Breast epithelium (tissue), 3 donors: ENCODE results near the gene BEST1.

Experiments
- CTCF ChIP-seq, 3 donors: fragments of 450-650 bp; IDR thresholded peaks; one replicate each; pipeline ENCODE4 v1.5.1; 2016 to 2017; ENCODE audit warnings: antibody characterized with exemption in 3 of 3, mild to moderate bottlenecking in 3 of 3, moderate library complexity in 3 of 3
- POLR2A ChIP-seq: fragments of 450-650 bp; IDR thresholded peaks from one replicate; pipeline ENCODE4 v1.6.1; 2016; ENCODE audit warnings: antibody characterized with exemption, mild to moderate bottlenecking, moderate library complexity
- POLR2AphosphoS5 ChIP-seq, 3 donors: sonication (generic); formaldehyde crosslinking; IDR thresholded peaks; one replicate each; pipeline ENCODE4 v1.6.1; 2017; ENCODE audit warnings: antibody characterized with exemption in 3 of 3

- TF ChIP-seq CTCF (IDR thresholded peaks at IDR 0.05) (no peak), POLR2A (no peak), POLR2AphosphoS5 (IDR thresholded peaks at IDR 0.05) (no peak)
Measured at GRCh38 chr11:61918251-61918937, 31.8 kb upstream of the BEST1 start.
